Dedifferentiated amniotic fluid mesenchymal stem cell (primary cell): Measurements from ENCODE around the gene AR.

Source experiments
- DNase-seq: peaks from one replicate; pipeline ENCODE4 v3.0.0-alpha.2; 2016; ENCODE audit errors: extremely low spot score

Gene AR, protein sequence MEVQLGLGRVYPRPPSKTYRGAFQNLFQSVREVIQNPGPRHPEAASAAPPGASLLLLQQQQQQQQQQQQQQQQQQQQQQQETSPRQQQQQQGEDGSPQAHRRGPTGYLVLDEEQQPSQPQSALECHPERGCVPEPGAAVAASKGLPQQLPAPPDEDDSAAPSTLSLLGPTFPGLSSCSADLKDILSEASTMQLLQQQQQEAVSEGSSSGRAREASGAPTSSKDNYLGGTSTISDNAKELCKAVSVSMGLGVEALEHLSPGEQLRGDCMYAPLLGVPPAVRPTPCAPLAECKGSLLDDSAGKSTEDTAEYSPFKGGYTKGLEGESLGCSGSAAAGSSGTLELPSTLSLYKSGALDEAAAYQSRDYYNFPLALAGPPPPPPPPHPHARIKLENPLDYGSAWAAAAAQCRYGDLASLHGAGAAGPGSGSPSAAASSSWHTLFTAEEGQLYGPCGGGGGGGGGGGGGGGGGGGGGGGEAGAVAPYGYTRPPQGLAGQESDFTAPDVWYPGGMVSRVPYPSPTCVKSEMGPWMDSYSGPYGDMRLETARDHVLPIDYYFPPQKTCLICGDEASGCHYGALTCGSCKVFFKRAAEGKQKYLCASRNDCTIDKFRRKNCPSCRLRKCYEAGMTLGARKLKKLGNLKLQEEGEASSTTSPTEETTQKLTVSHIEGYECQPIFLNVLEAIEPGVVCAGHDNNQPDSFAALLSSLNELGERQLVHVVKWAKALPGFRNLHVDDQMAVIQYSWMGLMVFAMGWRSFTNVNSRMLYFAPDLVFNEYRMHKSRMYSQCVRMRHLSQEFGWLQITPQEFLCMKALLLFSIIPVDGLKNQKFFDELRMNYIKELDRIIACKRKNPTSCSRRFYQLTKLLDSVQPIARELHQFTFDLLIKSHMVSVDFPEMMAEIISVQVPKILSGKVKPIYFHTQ

DNA sequence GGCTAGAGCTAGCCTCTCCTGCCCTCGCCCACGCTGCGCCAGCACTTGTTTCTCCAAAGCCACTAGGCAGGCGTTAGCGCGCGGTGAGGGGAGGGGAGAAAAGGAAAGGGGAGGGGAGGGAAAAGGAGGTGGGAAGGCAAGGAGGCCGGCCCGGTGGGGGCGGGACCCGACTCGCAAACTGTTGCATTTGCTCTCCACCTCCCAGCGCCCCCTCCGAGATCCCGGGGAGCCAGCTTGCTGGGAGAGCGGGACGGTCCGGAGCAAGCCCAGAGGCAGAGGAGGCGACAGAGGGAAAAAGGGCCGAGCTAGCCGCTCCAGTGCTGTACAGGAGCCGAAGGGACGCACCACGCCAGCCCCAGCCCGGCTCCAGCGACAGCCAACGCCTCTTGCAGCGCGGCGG lies at the start of gene AR:
Gene AR (plus strand): TSS at position 204 of the 400 bp plus-strand sequence. CDS start 1,126 bp downstream, outside the sequence.
- DNase-seq: no peak

DNA sequence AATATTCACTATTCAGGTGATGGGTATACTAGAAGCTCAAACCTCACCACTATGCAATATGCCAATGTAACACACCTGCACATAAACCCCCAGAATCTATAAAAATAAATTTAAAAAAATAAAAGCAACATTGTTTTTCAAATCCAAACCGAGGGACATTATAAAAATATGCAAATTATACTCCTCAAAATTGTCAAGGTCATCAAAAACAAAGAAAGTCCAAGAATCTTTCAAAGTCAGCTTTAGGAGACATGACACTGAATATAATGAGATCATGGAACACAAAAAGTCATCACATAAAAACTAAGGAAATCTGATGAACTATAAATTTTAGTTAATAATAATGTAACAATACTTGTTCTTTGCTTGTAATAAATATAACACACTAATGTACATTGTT lies 43.2 kb upstream of the AR start:
- DNase-seq: no peak

DNA sequence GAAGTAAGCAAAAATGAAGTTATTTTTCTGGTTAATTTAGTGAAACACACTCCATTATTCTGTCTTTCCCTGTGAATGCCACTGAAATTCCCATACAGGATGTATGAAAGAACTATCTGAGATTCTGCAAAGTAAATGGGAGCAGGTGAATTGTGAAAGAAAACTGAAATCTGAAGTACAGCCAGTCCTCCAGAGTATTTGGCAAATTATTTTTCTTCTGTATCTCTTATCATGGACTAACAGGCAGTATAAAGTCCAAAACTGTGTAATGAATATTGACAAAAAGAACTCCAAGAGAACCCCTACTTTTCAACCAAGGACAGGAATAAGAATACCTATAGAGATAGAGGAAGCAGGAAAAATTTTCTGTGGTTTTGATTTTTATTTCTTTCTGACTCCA lies 40.8 kb upstream of the AR start:
- DNase-seq: no peak

DNA sequence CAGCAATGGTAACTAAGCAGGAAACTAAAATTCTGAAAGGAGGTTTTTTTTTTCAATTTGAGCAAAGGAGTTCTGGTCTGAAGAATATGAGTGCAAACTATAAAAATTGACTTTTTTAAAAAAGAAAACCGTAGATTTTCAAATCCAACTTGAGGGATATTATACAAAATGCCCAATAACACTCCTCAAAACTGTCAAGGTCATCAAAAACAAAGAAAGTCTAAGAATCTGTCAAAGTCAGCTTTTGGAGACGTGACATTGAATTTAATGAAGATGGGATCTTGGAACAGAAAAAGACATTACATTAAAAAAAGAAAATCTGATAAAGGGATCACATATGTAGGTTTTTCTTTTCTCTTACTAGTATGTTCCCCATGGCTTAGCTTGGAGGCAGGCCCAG lies 40.4 kb upstream of the AR start:
- no peak for DNase-seq

DNA sequence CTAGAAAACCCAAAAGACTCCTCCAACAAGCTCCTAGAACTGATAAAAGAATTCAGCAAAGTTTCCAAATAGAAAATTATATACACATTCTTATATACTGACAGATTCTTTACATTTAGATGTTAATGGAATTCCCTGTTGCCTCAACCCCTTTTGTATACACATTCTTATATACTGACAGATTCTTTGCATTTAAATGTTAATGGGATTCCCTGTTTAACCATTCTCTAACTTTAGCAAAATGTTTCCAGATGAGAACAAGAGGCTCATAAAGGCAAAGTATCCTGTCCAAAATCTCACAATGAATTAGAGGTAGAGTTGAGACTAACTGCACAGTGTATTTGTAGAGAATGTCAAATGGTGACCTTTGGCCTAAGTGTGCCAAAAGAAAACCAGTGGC lies 23.1 kb upstream of the AR start:
- DNase-seq: no peak

DNA sequence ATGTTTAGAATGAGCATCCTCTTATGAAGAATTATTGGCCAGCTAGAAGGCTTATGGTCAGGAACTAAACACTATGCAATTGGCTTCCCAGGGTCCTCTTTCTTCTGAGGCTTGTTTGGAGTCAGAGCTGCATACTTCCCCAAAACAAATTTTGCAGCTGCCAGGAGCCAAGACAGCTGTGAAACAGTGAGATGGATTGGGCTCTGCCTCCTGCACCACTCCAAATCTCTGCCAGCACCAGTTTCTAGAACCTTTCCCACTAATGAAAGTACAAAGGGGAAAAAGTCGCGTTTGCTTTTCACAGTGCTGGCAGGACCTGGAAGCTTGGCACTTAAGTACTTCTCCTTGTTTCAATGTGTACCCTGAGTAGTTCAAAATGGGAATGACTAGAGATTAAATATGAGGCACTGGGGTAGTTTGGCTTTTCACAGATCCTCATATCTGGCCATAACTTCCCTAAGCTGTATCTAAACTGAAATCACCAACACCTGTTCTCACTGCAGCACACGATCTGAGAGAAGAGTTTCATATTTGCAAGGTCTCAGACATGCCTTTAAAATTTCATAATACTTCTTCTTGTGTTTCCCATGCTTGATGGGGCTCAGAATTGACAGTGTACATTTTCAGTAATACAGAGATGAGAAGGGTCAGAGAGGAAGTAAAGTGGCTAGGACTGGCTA lies 20.7 kb upstream of the AR start:
- no peak for DNase-seq

DNA sequence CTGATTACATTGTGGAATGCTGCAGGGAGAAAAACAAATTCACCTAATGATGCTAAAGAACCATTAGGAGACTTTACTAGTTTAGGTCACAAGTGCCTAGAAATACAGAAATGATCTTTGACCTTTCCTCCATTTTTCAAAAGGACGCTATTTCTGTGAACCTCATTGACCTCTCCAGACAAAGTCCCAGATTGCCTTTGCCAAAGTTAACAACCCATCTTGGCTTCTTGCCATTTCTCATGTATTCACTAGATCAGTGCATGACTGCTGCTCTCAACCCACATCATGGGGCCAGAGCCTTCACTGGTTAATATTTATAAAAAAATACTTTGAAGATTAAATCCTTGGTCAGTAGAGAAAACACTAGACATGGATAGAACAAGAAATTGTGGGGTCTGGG lies 19.9 kb upstream of the AR start:
- no peak for DNase-seq

DNA sequence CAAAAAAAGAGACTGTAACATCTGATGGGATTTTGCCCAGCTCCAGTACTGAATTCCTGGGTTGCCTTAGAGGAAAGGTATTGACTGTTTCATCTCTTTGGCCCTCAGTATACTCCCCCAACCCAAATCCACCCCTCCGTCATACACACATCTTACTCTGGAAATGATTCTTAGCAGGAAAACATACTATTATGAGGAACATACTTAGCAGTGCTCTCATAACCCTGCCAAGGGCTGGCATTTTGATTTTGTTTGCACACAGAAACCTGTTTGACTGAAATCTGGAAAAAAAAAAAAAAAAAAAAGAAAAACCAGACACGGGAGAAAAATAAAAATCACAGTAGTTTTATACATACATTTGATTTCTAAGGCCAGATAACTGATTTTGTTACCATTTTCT lies 19.4 kb upstream of the AR start:
- no peak for DNase-seq

DNA sequence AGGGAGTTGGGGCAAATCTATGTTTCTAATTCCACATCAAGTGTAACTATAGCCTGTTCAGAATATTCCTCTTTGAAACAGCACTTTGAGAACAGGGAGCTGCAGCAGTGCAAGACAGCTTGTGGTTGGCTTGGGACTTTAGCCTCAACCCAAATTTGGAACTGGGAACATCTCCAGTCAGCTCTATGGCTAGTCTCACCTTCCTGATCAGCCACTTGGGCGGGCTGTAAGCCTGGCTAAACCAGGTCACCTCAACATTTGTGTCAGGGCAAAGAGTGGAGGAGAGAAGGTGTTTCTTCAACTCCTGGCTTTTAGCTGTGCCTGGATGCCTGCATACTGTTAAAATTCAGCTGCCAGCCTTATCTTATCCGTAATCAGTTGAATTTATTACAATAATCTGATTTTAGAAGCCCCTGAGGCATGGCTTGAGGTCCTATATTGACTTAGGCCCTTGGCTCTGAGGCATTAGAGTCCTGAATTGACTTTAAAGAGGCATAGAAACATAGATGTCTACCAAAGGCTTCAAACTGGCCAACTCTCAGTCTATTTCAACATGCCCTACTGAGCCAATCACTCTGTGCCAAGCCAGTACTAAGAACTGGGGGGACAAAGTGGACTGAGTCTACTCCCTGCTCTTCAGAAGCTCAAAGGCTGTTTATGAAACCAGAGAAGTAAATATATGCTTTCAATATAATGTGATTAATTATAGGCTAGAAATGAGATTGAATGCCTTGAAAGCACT lies 18.7 kb upstream of the AR start:
- DNase-seq: no peak

DNA sequence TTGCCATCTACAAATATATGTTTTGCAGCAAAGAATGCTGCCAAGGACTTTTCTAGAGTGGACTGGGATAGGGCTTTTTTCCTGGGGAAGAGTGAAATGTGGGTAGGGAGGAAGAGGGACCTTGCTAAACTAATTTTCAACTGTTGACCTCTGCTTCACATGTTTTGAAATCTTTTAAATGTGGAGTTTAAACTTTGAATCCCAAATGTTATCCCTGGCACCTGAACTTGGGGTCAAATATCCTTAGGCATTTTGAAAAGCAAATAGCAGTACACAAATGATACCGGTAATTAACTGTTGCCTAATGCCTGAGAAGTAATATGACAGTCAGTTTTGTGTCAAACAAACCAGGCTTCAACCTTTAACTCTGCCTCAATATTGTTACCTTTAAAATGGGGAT lies 7.3 kb upstream of the AR start:
- DNase-seq: no peak

DNA sequence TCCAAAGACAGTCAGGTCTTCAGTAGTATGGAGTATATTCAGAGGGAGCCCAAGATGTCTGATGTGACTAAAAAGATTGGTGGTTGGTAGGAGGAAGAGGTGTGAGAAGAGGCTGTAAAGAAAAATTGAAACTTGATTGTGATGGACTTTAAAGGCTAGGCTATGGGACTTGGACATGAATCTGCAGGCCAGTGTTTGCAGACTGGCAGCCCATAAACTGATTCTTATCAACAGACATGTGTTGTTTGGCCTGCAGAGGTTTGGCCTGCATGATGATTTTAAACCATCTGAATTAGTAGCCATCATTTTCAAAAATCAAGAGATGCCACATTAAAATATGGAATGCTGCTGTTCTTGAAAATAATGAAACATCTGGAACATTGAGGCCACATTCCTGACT lies 5.4 kb upstream of the AR start:
- DNase-seq: no peak

DNA sequence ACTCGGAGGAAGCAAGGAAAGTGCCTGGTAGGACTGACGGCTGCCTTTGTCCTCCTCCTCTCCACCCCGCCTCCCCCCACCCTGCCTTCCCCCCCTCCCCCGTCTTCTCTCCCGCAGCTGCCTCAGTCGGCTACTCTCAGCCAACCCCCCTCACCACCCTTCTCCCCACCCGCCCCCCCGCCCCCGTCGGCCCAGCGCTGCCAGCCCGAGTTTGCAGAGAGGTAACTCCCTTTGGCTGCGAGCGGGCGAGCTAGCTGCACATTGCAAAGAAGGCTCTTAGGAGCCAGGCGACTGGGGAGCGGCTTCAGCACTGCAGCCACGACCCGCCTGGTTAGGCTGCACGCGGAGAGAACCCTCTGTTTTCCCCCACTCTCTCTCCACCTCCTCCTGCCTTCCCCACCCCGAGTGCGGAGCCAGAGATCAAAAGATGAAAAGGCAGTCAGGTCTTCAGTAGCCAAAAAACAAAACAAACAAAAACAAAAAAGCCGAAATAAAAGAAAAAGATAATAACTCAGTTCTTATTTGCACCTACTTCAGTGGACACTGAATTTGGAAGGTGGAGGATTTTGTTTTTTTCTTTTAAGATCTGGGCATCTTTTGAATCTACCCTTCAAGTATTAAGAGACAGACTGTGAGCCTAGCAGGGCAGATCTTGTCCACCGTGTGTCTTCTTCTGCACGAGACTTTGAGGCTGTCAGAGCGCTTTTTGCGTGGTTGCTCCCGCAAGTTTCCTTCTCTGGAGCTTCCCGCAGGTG lies 637 bp downstream of the AR start:
- no peak for DNase-seq

DNA sequence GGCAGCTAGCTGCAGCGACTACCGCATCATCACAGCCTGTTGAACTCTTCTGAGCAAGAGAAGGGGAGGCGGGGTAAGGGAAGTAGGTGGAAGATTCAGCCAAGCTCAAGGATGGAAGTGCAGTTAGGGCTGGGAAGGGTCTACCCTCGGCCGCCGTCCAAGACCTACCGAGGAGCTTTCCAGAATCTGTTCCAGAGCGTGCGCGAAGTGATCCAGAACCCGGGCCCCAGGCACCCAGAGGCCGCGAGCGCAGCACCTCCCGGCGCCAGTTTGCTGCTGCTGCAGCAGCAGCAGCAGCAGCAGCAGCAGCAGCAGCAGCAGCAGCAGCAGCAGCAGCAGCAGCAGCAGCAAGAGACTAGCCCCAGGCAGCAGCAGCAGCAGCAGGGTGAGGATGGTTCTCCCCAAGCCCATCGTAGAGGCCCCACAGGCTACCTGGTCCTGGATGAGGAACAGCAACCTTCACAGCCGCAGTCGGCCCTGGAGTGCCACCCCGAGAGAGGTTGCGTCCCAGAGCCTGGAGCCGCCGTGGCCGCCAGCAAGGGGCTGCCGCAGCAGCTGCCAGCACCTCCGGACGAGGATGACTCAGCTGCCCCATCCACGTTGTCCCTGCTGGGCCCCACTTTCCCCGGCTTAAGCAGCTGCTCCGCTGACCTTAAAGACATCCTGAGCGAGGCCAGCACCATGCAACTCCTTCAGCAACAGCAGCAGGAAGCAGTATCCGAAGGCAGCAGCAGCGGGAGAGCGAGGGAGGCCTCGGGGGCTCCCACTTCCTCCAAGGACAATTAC lies 1.4 kb downstream of the AR start:
- no peak for DNase-seq

DNA sequence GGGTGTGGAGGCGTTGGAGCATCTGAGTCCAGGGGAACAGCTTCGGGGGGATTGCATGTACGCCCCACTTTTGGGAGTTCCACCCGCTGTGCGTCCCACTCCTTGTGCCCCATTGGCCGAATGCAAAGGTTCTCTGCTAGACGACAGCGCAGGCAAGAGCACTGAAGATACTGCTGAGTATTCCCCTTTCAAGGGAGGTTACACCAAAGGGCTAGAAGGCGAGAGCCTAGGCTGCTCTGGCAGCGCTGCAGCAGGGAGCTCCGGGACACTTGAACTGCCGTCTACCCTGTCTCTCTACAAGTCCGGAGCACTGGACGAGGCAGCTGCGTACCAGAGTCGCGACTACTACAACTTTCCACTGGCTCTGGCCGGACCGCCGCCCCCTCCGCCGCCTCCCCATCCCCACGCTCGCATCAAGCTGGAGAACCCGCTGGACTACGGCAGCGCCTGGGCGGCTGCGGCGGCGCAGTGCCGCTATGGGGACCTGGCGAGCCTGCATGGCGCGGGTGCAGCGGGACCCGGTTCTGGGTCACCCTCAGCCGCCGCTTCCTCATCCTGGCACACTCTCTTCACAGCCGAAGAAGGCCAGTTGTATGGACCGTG lies 2.2 kb downstream of the AR start:
- no peak for DNase-seq

DNA sequence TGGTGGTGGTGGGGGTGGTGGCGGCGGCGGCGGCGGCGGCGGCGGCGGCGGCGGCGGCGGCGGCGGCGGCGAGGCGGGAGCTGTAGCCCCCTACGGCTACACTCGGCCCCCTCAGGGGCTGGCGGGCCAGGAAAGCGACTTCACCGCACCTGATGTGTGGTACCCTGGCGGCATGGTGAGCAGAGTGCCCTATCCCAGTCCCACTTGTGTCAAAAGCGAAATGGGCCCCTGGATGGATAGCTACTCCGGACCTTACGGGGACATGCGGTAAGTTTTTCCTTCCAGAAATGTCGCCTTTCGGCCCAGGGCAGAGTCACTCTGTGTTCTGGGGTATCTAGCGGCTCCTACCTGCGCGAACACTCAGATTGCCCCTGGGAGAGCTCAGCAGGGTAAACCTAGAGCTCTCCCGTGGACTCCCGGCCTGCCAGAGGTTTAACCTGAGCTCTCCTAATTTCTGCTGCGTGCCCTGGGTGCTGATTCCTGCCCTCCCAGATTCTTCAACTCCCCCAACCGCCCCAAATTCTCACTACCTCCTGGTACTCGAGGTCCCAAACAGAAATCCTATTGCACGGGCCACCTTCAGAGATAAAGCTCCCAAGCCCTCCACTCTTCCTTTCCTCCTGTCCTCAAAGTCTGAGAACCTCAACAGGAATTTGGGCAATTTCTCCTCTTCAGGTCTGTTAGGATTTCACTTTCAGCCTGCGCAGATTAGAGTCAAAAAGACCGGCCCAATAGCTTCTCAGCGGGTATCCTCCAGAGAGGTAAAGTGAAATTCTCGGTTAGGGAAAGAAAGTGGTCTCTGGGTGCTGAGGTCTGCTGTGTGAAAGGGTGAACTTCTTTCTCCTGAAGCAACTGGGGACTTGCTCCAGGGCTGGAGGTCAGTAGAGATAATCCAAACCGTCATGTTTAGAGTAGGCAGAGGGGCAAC lies 2.9 kb downstream of the AR start:
- DNase-seq: no peak

DNA sequence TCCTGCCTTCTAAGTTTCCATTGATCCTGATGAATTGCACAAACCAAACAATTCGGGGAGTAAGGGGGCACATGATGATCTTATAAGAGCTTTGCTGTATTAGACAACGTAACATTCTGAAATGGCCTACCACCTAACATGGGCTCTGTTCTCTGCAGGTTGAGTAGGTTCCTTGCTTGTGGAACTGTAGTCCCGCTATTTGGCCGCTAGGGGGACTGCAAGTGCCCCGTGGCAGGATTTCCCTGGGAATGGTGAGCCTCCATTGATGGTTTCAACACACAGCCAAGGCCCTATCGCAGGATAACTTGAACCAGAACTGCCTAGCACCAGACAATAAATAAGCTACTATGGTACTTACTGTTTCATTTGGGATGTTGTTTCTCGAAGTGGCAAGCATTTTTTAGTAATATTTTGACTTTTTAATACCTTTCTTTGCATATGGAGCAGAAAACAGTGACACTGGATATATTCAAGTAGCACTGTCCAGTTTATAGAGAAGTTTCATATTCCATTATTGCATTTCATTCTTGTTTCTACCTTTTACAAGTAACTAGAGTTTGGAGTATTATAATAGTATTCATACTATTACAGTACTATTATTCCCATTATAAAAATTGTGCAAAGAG lies 11.9 kb downstream of the AR start:
- DNase-seq: no peak

DNA sequence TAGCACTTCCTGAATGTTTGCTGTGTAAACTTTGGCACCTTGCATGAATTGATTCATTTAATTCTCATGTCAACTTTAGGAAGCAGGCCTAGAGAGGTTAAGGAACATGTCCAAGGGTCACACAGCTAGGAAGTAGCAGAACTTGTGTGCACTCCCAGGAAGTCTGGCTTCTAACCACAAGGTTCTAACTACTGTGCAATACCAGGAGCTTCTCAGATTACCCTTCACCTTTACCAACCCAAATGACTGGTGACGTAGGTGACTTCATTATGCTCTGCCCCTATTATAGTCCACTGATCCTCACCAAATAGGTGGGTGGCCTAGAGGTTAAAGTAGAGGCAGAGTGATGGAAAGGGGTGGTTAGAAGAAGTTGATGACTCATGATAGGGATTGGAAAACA lies 14.4 kb downstream of the AR start:
- DNase-seq: no peak
